Liver (tissue), 9 donors: ENCODE results near the gene TM9SF4. TPM values are rescaled to one million over a fixed set of nuclear protein-coding genes. Genes with fewer than 3 reads are reported as not detected.

ENCODE experiments used
- DNase-seq: peaks from one replicate; pipeline ENCODE4 v3.0.0-alpha.2; 2017; ENCODE audit warnings: low spot score
- H3K27ac ChIP-seq, 2 donors: one replicate each; pipeline ENCODE4 v1.7.0; 2013; ENCODE audit warnings: inconsistent platforms in 2 of 2, low read length in 2 of 2, control low read depth in 1 of 2, low read depth in 1 of 2, mild to moderate bottlenecking in 1 of 2
- H3K27me3 ChIP-seq, 4 donors: one replicate each; pipeline versions ENCODE4 v1.6.1 to v1.7.0; 2013; ENCODE audit warnings: low read length in 3 of 4, inconsistent platforms in 1 of 4, mild to moderate bottlenecking in 1 of 4, moderate library complexity in 1 of 4; ENCODE audit not compliant: control insufficient read depth in 4 of 4, insufficient read depth in 4 of 4
- H3K36me3 ChIP-seq, 4 donors: one replicate each; pipeline versions ENCODE4 v1.6.1 to v1.7.0; 2013; ENCODE audit warnings: low read length in 3 of 4, mild to moderate bottlenecking in 3 of 4, low read depth in 1 of 4, moderate library complexity in 1 of 4; ENCODE audit not compliant: control insufficient read depth in 4 of 4, insufficient read depth in 3 of 4
- H3K4me1 ChIP-seq, 4 donors: one replicate each; pipeline versions ENCODE4 v1.6.1 to v1.7.0; 2013; ENCODE audit warnings: low read length in 3 of 4, mild to moderate bottlenecking in 3 of 4, moderate library complexity in 1 of 4; ENCODE audit not compliant: control insufficient read depth in 4 of 4, insufficient read depth in 4 of 4
- H3K4me3 ChIP-seq, 3 donors: one replicate each; pipeline versions ENCODE4 v1.6.1 to v1.7.0; 2013; ENCODE audit warnings: low read length in 3 of 3, control low read depth in 1 of 3, low read depth in 1 of 3, mild to moderate bottlenecking in 1 of 3
- H3K9ac ChIP-seq, 2 donors: one replicate each; pipeline ENCODE4 v1.7.0; 2013; ENCODE audit warnings: low read length in 2 of 2, mild to moderate bottlenecking in 2 of 2, moderate library complexity in 2 of 2, control low read depth in 1 of 2, low read depth in 1 of 2
- H3K9me3 ChIP-seq, 4 donors: one replicate each; pipeline versions ENCODE4 v1.6.1 to v1.7.0; 2013; ENCODE audit warnings: low read length in 3 of 4; ENCODE audit not compliant: control insufficient read depth in 4 of 4
- ATF3 ChIP-seq: IDR thresholded peaks from 2 replicates; pipeline ENCODE4 v1.6.1; 2016; ENCODE audit warnings: antibody characterized with exemption
- CTCF ChIP-seq: fragments of 150-350 bp; IDR thresholded peaks from 2 replicates; pipeline ENCODE4 v1.5.1; 2017; ENCODE audit warnings: improper control_type of control experiment, low read depth, low read length; ENCODE audit not compliant: missing input control
- EGR1 ChIP-seq, 2 donors: IDR thresholded peaks; 2 replicates each; pipeline ENCODE4 v1.6.1; 2016 to 2018; ENCODE audit warnings: antibody characterized with exemption in 2 of 2, low read depth in 2 of 2
- FOXA1 ChIP-seq: IDR thresholded peaks from 2 replicates; pipeline ENCODE4 v1.6.1; 2016; ENCODE audit warnings: antibody characterized with exemption
- FOXA2 ChIP-seq: IDR thresholded peaks from 2 replicates; pipeline ENCODE4 v1.6.1; 2016; ENCODE audit warnings: antibody characterized with exemption
- GABPA ChIP-seq, 2 donors: IDR thresholded peaks in 1 of 2; conservative IDR thresholded peaks in 1 of 2; 2 replicates each; pipeline ENCODE4 v1.6.1; 2016; ENCODE audit warnings: antibody characterized with exemption in 2 of 2, mild to moderate bottlenecking in 1 of 2, moderate library complexity in 1 of 2
- HNF4A ChIP-seq, 2 donors: conservative IDR thresholded peaks; 2 replicates each; pipeline ENCODE4 v1.6.1; 2016; ENCODE audit warnings: antibody characterized with exemption in 2 of 2, mild to moderate bottlenecking in 2 of 2
- HNF4G ChIP-seq: IDR thresholded peaks from 2 replicates; pipeline ENCODE4 v1.6.1; 2016; ENCODE audit warnings: antibody characterized with exemption
- JUND ChIP-seq, 2 donors: IDR thresholded peaks; 2 replicates each; pipeline ENCODE4 v1.6.1; 2016; ENCODE audit warnings: antibody characterized with exemption in 2 of 2
- MAX ChIP-seq: IDR thresholded peaks from 2 replicates; pipeline ENCODE4 v1.6.1; 2016; ENCODE audit warnings: antibody characterized with exemption
- NR2F2 ChIP-seq: IDR thresholded peaks from 2 replicates; pipeline ENCODE4 v1.6.1; 2016; ENCODE audit warnings: antibody characterized with exemption
- RAD21 ChIP-seq, 2 donors: IDR thresholded peaks; 2 replicates each; pipeline ENCODE4 v1.6.1; 2016; ENCODE audit warnings: antibody characterized with exemption in 2 of 2, mild to moderate bottlenecking in 2 of 2
- REST ChIP-seq: IDR thresholded peaks from 2 replicates; pipeline ENCODE4 v1.6.1; 2016; ENCODE audit warnings: antibody characterized with exemption, mild to moderate bottlenecking
- RXRA ChIP-seq, 2 donors: IDR thresholded peaks; 2 replicates each; pipeline ENCODE4 v1.6.1; 2017 to 2018; ENCODE audit warnings: antibody characterized with exemption in 2 of 2, mild to moderate bottlenecking in 1 of 2
- SP1 ChIP-seq: IDR thresholded peaks from 2 replicates; pipeline ENCODE4 v1.6.1; 2018; ENCODE audit warnings: antibody characterized with exemption, mild to moderate bottlenecking
- TAF1 ChIP-seq: conservative IDR thresholded peaks from 2 replicates; pipeline ENCODE4 v1.6.1; 2016; ENCODE audit warnings: antibody characterized with exemption, mild to moderate bottlenecking
- YY1 ChIP-seq: IDR thresholded peaks from 2 replicates; pipeline ENCODE4 v1.6.1; 2016; ENCODE audit warnings: antibody characterized with exemption, mild to moderate bottlenecking
- ZBTB33 ChIP-seq: IDR thresholded peaks from 2 replicates; pipeline ENCODE4 v1.6.1; 2016; ENCODE audit warnings: antibody characterized with exemption
- WGBS: extraction: QIAGEN DNeasy Blood & Tissue Kit; methylation state at CpG from one replicate; pipeline ENCODE4 v1.1.7; 2013; 5-methylcytosine and 5-hydroxymethylcytosine counted together
- polyA plus RNA-seq, 2 donors: library from polyadenylated mRNA; stranded (reverse) in 1 of 2; unstranded in 1 of 2; fragments of 200-250 nt in 1 of 2; fragments of >200 nt in 1 of 2; fragmentation: Nextera tagmentation in 1 of 2; extraction: Ambion mirVana in 1 of 2; gene quantifications; one replicate each; pipeline versions ENCODE4 v1.2.1 to v1.2.3, GENCODE V29; 2013 to 2015
- total RNA-seq, 2 donors: library from RNA; depleted of rRNA; stranded (reverse); fragments of >200 nt; gene quantifications; one replicate each; pipeline ENCODE4 v1.2.3, GENCODE V29; 2014
- donor health status: healthy.
- donor health status: healthy.
- donor health status: healthy.
- donor health status: healthy.
- donor health status: healthy.

TM9SF4 gene
- total and polyA plus RNA-seq, 4 donors, result 15.9 to 26.2 (median 22.2) TPM

- no peak for TF ChIP-seq TAF1
- no peak for TF ChIP-seq SP1
- no peak for TF ChIP-seq CTCF
- WGBS, result 61% methylated on average over 5 of the region's 5 CpGs
- no peaks in the 10 kb centered on the region for H3K27me3 ChIP-seq
- DNase-seq, result no peak
- no peak overlapping the region for H3K9ac ChIP-seq
- H3K9me3 ChIP-seq, result no peaks in the 10 kb centered on the region
- no peaks in the 10 kb centered on the region for H3K36me3 ChIP-seq
- peaks cover 3 to 27% (median 20%) of the 10 kb centered on the region in 4 donors for H3K4me1 ChIP-seq
- H3K27ac ChIP-seq, result no peak overlapping the region
- peak overlapping the region in 1 of 3 donors; percentile 82 for H3K4me3 ChIP-seq
Observed at GRCh38 chr20:32108814-32109391, 611 bp upstream of the TM9SF4 start.

GRCh38 chr20:32110173-32110704, 725 bp downstream of the TM9SF4 start:
- no peaks in the 10 kb centered on the region for H3K9me3 ChIP-seq
- DNase-seq, result no peak
- H3K27me3 ChIP-seq, result no peaks in the 10 kb centered on the region
- TF ChIP-seq HNF4G, result no peak
- no peak for TF ChIP-seq RAD21 (IDR thresholded peaks at IDR 0.05)
- no peak for TF ChIP-seq GABPA (IDR thresholded peaks at IDR 0.05 in 1 of 2, conservative IDR thresholded peaks at IDR 0.05 in 1 of 2)
- TF ChIP-seq JUND (IDR thresholded peaks at IDR 0.05), result no peak
- TF ChIP-seq NR2F2, result no peak
- no peak for TF ChIP-seq ZBTB33
- no peak for TF ChIP-seq HNF4A (conservative IDR thresholded peaks at IDR 0.05)
- TF ChIP-seq SP1, result no peak
- TF ChIP-seq FOXA1, result no peak
- no peak for TF ChIP-seq TAF1
- TF ChIP-seq RXRA (IDR thresholded peaks at IDR 0.05), result no peak
- no peak for TF ChIP-seq ATF3
- TF ChIP-seq FOXA2, result no peak
- TF ChIP-seq CTCF, result no peak
- TF ChIP-seq MAX, result no peak
- TF ChIP-seq REST, result no peak
- TF ChIP-seq YY1, result no peak
- TF ChIP-seq EGR1 (IDR thresholded peaks at IDR 0.05; ENCODE audit: low read depth in 2 of 2), result no peak
- peak overlapping the region; percentile 88 to 99 for H3K9ac ChIP-seq
- peaks cover 3 to 31% (median 20%) of the 10 kb centered on the region in 4 donors for H3K4me1 ChIP-seq
- H3K4me3 ChIP-seq, result peak overlapping the region; percentile 73 to 84 (median 82)
- WGBS, result 3% methylated on average over 8 of the region's 8 CpGs
- H3K27ac ChIP-seq, result peak overlapping the region; percentile 95 to 98
- peaks cover 0 to 4% (median 3%) of the 10 kb centered on the region in 4 donors for H3K36me3 ChIP-seq
